ENCODE measurements around the gene FGD3. TPM values are rescaled to one million over a fixed set of nuclear protein-coding genes. Genes with fewer than 3 reads are reported as not detected.

The FGD3 gene
- total RNA-seq, 2 donors from 2014 or later = 9.9 to 13.7 TPM

DNA sequence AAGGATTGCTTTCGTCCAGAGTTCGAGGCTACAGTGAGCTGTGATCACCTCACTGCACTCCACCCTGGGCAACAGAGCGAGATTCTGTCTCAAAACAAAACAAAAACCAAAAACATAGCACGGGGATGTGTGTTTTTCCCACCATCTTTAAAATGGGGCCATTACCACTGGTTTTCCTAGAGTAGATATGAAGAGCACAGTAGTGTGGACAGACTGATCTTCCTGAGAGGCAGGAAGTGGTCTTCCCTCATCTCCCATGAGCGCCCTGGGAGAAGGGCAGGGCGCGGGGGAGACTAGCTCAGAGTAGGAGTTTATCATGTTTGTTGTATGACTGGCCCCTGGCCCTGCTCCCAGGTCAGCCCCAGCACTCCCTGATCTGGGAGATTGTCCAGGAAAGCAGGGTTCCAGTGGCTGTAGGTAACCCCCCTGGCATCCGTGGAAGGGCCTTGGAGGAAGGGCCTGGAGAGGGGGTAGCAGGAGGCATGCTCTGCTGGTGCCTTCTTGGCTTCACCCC is 113.5 kb downstream of the FGD3 start:
- no peak overlapping the region for H3K4me3 ChIP-seq
- H3K36me3 ChIP-seq = no peaks in the 10 kb centered on the region
- H3K27ac ChIP-seq = peak overlapping the region; percentile 1 to 8
- TF ChIP-seq, protein P1, sequence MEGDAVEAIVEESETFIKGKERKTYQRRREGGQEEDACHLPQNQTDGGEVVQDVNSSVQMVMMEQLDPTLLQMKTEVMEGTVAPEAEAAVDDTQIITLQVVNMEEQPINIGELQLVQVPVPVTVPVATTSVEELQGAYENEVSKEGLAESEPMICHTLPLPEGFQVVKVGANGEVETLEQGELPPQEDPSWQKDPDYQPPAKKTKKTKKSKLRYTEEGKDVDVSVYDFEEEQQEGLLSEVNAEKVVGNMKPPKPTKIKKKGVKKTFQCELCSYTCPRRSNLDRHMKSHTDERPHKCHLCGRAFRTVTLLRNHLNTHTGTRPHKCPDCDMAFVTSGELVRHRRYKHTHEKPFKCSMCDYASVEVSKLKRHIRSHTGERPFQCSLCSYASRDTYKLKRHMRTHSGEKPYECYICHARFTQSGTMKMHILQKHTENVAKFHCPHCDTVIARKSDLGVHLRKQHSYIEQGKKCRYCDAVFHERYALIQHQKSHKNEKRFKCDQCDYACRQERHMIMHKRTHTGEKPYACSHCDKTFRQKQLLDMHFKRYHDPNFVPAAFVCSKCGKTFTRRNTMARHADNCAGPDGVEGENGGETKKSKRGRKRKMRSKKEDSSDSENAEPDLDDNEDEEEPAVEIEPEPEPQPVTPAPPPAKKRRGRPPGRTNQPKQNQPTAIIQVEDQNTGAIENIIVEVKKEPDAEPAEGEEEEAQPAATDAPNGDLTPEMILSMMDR (IDR thresholded peaks at IDR 0.05) = no peak
- H3K4me1 ChIP-seq (ENCODE audit: control insufficient read depth in 1 of 2, low read depth in 2 of 2) = peaks cover 32 to 55% of the 10 kb centered on the region in 2 donors
- no peaks in the 10 kb centered on the region for H3K9me3 ChIP-seq
- ATAC-seq (ENCODE audit: insufficient number of reproducible peaks, low FRiP score, low read depth) = no peak
- no peaks in the 10 kb centered on the region for H3K27me3 ChIP-seq (replicated peaks; ENCODE audit: insufficient read depth)
- no peak for DNase-seq (ENCODE audit: low spot score)

DNA sequence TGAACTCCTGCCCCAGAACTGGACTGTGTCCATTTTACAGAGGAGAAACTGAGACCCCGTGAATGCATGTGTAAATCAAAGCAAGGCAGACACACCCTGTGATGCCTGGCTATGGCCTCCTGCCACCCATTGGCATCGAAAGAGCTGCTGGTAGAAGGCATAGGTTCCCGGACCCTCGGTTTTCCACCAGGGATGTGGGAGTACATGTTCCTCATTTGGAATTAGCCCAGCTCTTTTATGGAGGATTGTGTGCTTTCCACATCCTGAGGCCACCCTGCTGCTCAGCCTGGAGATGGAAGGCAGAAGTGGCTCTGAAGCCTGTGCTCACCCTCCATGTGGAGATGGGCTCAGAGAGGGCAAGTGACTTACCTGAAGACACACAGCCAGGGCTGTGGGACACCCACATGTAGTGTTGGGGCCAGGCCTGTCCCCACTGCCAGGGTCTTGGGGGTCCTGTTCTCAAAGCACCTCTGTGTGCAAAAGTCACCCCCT is 114.0 kb downstream of the FGD3 start:
- Histone ChIP-seq H3K4me3 (no peak overlapping the region), H3K27me3 (replicated peaks; ENCODE audit: insufficient read depth) (no peaks in the 10 kb centered on the region), H3K4me1 (ENCODE audit: control insufficient read depth in 1 of 2, low read depth in 2 of 2) (peaks cover 32 to 58% of the 10 kb centered on the region in 2 donors), H3K27ac (peak overlapping the region; percentile 1 to 8), H3K9me3 (no peaks in the 10 kb centered on the region), H3K36me3 (no peaks in the 10 kb centered on the region)
- ATAC-seq (ENCODE audit: insufficient number of reproducible peaks, low FRiP score, low read depth) = no peak
- DNase-seq (ENCODE audit: low spot score) = no peak
- TF ChIP-seq, protein P1 (IDR thresholded peaks at IDR 0.05) = no peak

DNA sequence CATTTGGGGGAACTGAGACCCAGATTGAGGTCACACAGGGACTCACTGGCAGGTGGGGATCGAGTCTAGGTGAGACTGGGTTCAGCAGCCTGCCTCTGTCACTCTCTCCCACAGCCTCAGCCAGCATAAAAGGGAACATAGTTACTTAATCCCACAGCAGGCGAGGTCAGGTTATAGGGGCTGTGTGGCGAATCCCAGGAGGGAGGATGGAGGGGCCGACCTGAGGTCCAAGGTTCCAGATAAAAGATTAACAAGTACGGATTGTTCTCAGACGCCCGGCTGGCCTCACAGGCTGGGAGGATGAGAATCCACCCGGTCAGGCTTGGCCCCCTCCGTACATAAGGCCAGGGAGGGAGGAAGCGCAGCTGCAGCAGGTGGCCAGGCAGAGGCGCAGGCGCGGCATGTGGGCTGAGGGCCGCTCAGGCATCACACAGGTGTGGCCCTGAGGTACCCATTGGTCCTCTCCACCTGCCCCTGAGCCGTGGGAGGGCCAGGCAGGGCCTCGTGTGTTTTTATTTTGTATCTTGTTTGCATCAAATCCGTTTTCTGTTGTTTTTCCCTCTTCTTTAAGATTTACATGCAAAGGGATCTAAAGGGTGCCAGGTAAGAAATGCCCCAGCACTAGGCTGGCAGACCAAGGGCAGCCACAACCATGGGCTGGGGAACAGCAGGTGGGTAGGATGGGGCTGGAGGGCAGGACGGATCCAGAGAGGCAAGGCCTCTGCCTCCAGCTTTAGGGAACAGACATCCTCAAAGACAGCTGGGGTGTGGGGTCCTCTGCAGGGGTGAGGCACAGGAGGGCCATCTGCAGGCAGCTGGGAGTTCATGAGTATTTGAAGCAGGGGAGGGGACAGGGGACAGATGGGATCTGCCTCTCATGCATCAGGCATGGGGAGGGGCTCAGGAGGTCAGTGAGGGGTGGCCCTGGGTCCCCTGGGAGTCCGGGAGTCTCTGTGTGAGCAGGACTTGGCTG is 114.8 kb downstream of the FGD3 start:
- TF ChIP-seq, protein P1 (IDR thresholded peaks at IDR 0.05) = no peak
- no peak for DNase-seq (ENCODE audit: low spot score)
- no peak overlapping the region for H3K27ac ChIP-seq
- no peaks in the 10 kb centered on the region for H3K36me3 ChIP-seq
- no peaks in the 10 kb centered on the region for H3K27me3 ChIP-seq (replicated peaks; ENCODE audit: insufficient read depth)
- no peaks in the 10 kb centered on the region for H3K9me3 ChIP-seq
- ATAC-seq (ENCODE audit: insufficient number of reproducible peaks, low FRiP score, low read depth) = no peak
- H3K4me1 ChIP-seq (ENCODE audit: control insufficient read depth in 1 of 2, low read depth in 2 of 2) = peaks cover 32 to 58% of the 10 kb centered on the region in 2 donors
- no peak overlapping the region for H3K4me3 ChIP-seq

DNA sequence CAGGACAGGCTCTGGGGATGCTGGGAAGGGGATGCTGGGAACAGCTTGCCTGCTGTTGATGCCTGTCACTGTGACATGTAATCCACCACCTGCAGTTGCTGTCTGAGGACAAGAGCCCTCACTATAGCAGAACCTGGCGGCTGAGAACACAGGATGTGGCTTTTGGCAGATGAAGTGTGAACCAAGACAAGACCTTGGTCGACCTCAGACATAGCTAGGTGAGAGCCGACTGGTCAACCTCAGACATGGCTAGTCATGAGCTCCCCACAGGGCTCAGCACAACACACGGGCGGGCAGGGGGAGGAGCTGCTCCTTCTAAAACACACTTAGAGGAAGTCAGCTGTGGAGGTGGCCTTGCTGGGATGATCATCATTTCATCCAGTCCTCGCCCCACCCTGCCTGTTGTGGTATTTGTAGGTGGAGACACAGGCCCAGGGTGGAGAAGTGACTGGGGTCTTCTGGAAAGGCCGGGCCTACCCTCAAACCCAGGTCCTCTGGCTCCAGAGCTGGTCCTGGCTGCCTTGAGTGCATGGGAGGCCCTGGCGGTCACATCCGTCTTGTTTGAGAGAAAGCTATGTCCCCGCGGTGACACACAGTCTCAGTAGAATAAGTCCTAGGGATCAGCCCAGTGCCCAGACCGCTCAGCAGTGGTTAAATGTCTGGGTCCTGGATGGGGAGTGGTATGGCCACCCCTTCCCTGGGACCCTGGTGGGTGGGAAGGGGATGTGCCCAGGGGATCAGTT is 117.2 kb downstream of the FGD3 start:
- DNase-seq (ENCODE audit: low spot score) (no peak), ATAC-seq (ENCODE audit: insufficient number of reproducible peaks, low FRiP score, low read depth) (no peak)
- no peaks in the 10 kb centered on the region for H3K36me3 ChIP-seq
- H3K4me3 ChIP-seq = no peak overlapping the region
- H3K27ac ChIP-seq = peak overlapping the region; percentile 45 to 54
- H3K27me3 ChIP-seq (replicated peaks; ENCODE audit: insufficient read depth) = no peaks in the 10 kb centered on the region
- H3K9me3 ChIP-seq = no peaks in the 10 kb centered on the region
- H3K4me1 ChIP-seq (ENCODE audit: control insufficient read depth in 1 of 2, low read depth in 2 of 2) = peaks cover 26 to 47% of the 10 kb centered on the region in 2 donors
- TF ChIP-seq, protein P1 (IDR thresholded peaks at IDR 0.05) = no peak

Measured in thoracic aorta (tissue), 2 donors.